ENCODE results near the gene HOXB4.

DNA sequence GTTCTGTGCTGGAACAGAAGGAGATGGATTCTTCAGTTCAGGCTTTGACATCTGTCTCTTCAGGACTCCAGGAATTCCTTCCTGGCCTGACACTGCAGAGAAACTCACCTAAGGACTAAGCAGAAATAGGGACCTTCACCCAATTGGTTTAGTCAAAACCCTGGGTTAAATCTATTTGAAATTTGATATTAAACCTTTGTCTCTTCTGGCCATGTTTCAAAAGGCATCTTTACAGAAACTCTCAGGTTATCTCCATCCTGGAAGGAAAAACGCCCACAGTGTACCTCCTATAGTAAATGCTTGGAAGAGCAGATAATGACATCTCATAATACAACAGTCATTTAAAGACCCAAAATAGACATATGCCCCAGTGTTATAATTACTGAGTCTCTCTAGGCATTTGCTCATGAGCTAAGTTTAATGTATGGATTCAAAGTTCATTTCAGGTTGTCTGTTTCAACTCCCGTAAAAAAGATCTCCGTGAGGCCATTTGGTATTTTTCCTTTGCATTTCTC lies 5.6 kb upstream of the HOXB4 start:
- TF ChIP-seq CTCF (IDR thresholded peaks at IDR 0.05; ENCODE audit: insufficient read depth, low read length, poor library complexity, severe bottlenecking) (no peak), EZH2phosphoT487 (conservative IDR thresholded peaks at IDR 0.05; ENCODE audit: low read length) (no peak)
